ENCODE data around the gene DUSP16. TPM values are rescaled to one million over a fixed set of nuclear protein-coding genes. Genes with fewer than 3 reads are reported as not detected.

Gene DUSP16
- total and polyA plus RNA-seq, 2 of the 8 experiments (the other 6 are each of a cell fraction or from before 2014, with no cell fraction given), result 31.6 to 55.9 TPM

DNA sequence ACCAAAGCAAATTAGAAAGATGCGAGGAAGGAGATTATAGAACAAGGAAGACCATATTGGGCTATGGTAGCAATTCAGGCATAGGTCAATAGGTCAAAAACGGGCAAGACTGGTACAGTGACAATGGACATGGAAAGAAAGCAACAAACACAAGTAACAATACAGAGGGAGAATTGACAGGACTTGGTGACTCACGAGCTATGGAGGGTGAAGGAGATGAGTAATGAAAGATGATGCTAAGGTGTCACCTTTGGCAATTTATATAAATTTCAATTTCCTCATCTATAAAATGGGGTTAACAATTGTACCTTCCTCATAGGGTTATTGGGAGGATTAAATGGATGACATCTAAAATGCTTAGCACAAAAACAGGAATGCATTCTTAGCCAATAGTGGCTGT, 15.1 kb upstream of the DUSP16 start:
- Histone ChIP-seq H2BK15ac (ENCODE audit: low read length) (no peak overlapping the region), H3K9me3 (ENCODE audit: insufficient read depth in 2 of 2, low read depth in 1 of 2, low read length in 1 of 2) (no peaks in the 10 kb centered on the region), H3K14ac (ENCODE audit: insufficient read length) (no peak overlapping the region), H3K27ac (ENCODE audit: low read depth, low read length) (no peak overlapping the region), H4K8ac (ENCODE audit: extremely low read depth, insufficient read depth, low read length) (no peak overlapping the region), H3K27me3 (replicated peaks in 1 of 4; ENCODE audit: control insufficient read depth in 3 of 4, extremely low read depth in 1 of 4, insufficient read depth in 3 of 4, low read length in 3 of 4) (no peaks in the 10 kb centered on the region), H4K5ac (ENCODE audit: insufficient read length, low read depth, low read length) (no peak overlapping the region), H3K4me3 (ENCODE audit: extremely low read depth in 1 of 4, insufficient read depth in 2 of 4, low read depth in 3 of 4, low read length in 4 of 4) (no peak overlapping the region), H3K79me2 (ENCODE audit: control insufficient read depth in 1 of 2, insufficient read depth in 2 of 2, low read length in 2 of 2) (no peaks in the 10 kb centered on the region), H3K4me1 (replicated peaks in 1 of 4; ENCODE audit: control insufficient read depth in 3 of 4, insufficient read depth in 4 of 4, low read length in 3 of 4) (no peaks in the 10 kb centered on the region; a peak in 1 of 7 replicates), H3K4me2 (ENCODE audit: insufficient read depth in 1 of 2, low read depth in 2 of 2, low read length in 2 of 2) (no peak overlapping the region), H3K23me2 (ENCODE audit: low read depth, low read length) (no peaks in the 10 kb centered on the region), H3K79me1 (ENCODE audit: low read depth, low read length) (no peaks in the 10 kb centered on the region), H3K9ac (replicated peaks in 1 of 4; ENCODE audit: extremely low read depth in 1 of 4, low read depth in 3 of 4, low read length in 3 of 4) (no peak overlapping the region), H2AK5ac (ENCODE audit: low read depth, low read length) (no peak overlapping the region), H3K23ac (ENCODE audit: insufficient read length) (no peak overlapping the region), H3K4ac (replicated peaks; ENCODE audit: insufficient read length, low read depth, low read length) (no peak overlapping the region), H2BK120ac (replicated peaks; ENCODE audit: low read depth, low read length) (no peak overlapping the region), H2BK5ac (ENCODE audit: low read depth, low read length) (no peak overlapping the region), H3K36me3 (ENCODE audit: control insufficient read depth in 2 of 4, insufficient read depth in 4 of 4, low read length in 3 of 4) (no peaks in the 10 kb centered on the region), H4K20me1 (replicated peaks in 1 of 2; ENCODE audit: control insufficient read depth in 1 of 2, insufficient read depth in 2 of 2, low read length in 2 of 2) (no peaks in the 10 kb centered on the region), H2BK12ac (ENCODE audit: low read depth, low read length) (no peak overlapping the region), H2AFZ (ENCODE audit: low read length) (no peak overlapping the region), H2BK20ac (ENCODE audit: low read length) (no peak overlapping the region; the same call in 1 of the 2 replicates), H3K56ac (replicated peaks; ENCODE audit: insufficient read length, low read depth, low read length) (no peak overlapping the region), H3K18ac (ENCODE audit: extremely low read depth, low read length) (no peak overlapping the region), H4K91ac (replicated peaks; ENCODE audit: insufficient read length, low read length) (no peak overlapping the region)
- ChIA-PET POLR2A (ENCODE audit: partially characterized antibody) (no interaction called here), CTCF (ENCODE audit: partially characterized antibody) (no interaction called here)
- FAIRE-seq (no peak), DNase-seq (ENCODE audit: low read depth in 1 of 2, low spot score in 2 of 2) (no peak)
- 93% methylated on average over 3 of the region's 3 CpGs; no CpG with 5 or more reads in 1 of the 2 experiments for WGBS, 2 experiments (ENCODE audit: extremely low coverage in 1 of 2, insufficient coverage in 1 of 2, insufficient read length in 1 of 2, insufficient replicate concordance in 2 of 2, low coverage in 1 of 2, low lambda C conversion rate in 2 of 2, missing lambda C conversion rate in 1 of 2)
- no peak for TF ChIP-seq KDM1A (IDR thresholded peaks at IDR 0.05; ENCODE audit: borderline replicate concordance, low read length)
- no peak for TF ChIP-seq SUZ12 (IDR thresholded peaks at IDR 0.05; ENCODE audit: low read length)
- no peak for TF ChIP-seq EGR1 (IDR thresholded peaks at IDR 0.05; ENCODE audit: borderline replicate concordance, low read depth, low read length)
- TF ChIP-seq POLR2AphosphoS5 (IDR thresholded peaks at IDR 0.05; ENCODE audit: low read depth, low read length), result no peak
- TF ChIP-seq JUN (IDR thresholded peaks at IDR 0.05; ENCODE audit: low read depth, low read length), result no peak
- no peak for TF ChIP-seq GABPA (IDR thresholded peaks at IDR 0.05; ENCODE audit: borderline replicate concordance, insufficient read depth, low read length)
- TF ChIP-seq BCL11A (IDR thresholded peaks at IDR 0.05; ENCODE audit: low read depth in 2 of 2, low read length in 2 of 2), result no peak
- TF ChIP-seq MAFK (IDR thresholded peaks at IDR 0.05; ENCODE audit: low read depth, low read length), result no peak
- TF ChIP-seq ZNF274 (IDR thresholded peaks at IDR 0.05; ENCODE audit: borderline replicate concordance, extremely low read depth, low read length), result no peak
- no peak for TF ChIP-seq SP4 (IDR thresholded peaks at IDR 0.05; ENCODE audit: low read length)
- TF ChIP-seq TAF1 (IDR thresholded peaks at IDR 0.05; ENCODE audit: low read depth, low read length), result no peak
- no peak for TF ChIP-seq FOSL1 (IDR thresholded peaks at IDR 0.05; ENCODE audit: insufficient read depth, low read depth, low read length)
- TF ChIP-seq BACH1 (IDR thresholded peaks at IDR 0.05; ENCODE audit: low read length), result no peak
